Heart left ventricle (tissue), 16 donors: Measurements from ENCODE around the gene MAST4. TPM values are rescaled to one million over a fixed set of nuclear protein-coding genes. Genes with fewer than 3 reads are reported as not detected.

Source experiments
- ATAC-seq, 4 donors: fragments of 200-7000 bp; cut with Tn5 transposase; one replicate each; pipeline ENCODE4 v1.9.1; 2020 to 2022; ENCODE audit warnings: moderate library complexity in 4 of 4, mild to moderate bottlenecking in 3 of 4, moderate number of reproducible peaks in 1 of 4
- DNase-seq, 5 donors: peaks; one replicate each; pipeline ENCODE4 v3.0.0-alpha.2; 2020
- H3K27ac ChIP-seq, 12 donors: fragments of 200-600 bp; sonication (generic) in 4 of 12; one replicate each; pipeline versions ENCODE4 v1.5.0 to v1.8.0; 2016 to 2022; ENCODE audit warnings: mild to moderate bottlenecking in 2 of 12
- H3K27me3 ChIP-seq, 9 donors: fragments of 200-600 bp; sonication (generic) in 2 of 9; one replicate each; pipeline versions ENCODE4 v1.5.1 to v1.8.0; 2016 to 2022; ENCODE audit warnings: mild to moderate bottlenecking in 3 of 9
- H3K36me3 ChIP-seq, 9 donors: fragments of 200-600 bp; sonication (generic) in 2 of 9; one replicate each; pipeline versions ENCODE4 v1.5.0 to v1.8.0; 2018 to 2022; ENCODE audit warnings: mild to moderate bottlenecking in 2 of 9
- H3K4me1 ChIP-seq, 12 donors: fragments of 200-600 bp; sonication (generic) in 4 of 12; one replicate each; pipeline versions ENCODE4 v1.5.0 to v1.8.0; 2016 to 2022; ENCODE audit warnings: mild to moderate bottlenecking in 3 of 12
- H3K4me3 ChIP-seq, 12 donors: fragments of 200-600 bp; sonication (generic) in 4 of 12; one replicate each; pipeline versions ENCODE4 v1.5.0 to v1.8.0; 2017 to 2022; ENCODE audit warnings: mild to moderate bottlenecking in 9 of 12, moderate library complexity in 4 of 12
- H3K9me3 ChIP-seq, 12 donors: fragments of 200-600 bp; sonication (generic) in 4 of 12; one replicate each; pipeline versions ENCODE4 v1.5.0 to v1.8.0; 2016 to 2022; ENCODE audit warnings: mild to moderate bottlenecking in 1 of 12
- POLR2A ChIP-seq, 2 donors: fragments of 450-650 bp; IDR thresholded peaks; one replicate each; pipeline ENCODE4 v1.6.1; 2017; ENCODE audit warnings: antibody characterized with exemption in 2 of 2, mild to moderate bottlenecking in 2 of 2, moderate library complexity in 2 of 2
- WGBS, 4 donors: extraction: QIAGEN DNeasy Blood & Tissue Kit in 2 of 4; methylation state at CpG; one replicate each; pipeline versions ENCODE4 v1.1.5 to v1.1.7; 2013 to 2018; 5-methylcytosine and 5-hydroxymethylcytosine counted together
- intact Hi-C, 10 donors: fragments of 100-400 bp; cut with DNase I; formaldehyde crosslinking; loops; one replicate each; pipeline versions ENCODE4 v1.11.1 to v1.14.2; 2022
- polyA plus RNA-seq, 2 donors: library from polyadenylated mRNA; stranded (reverse); fragments of 200-250 nt; gene quantifications; one replicate each; pipeline ENCODE4 v1.2.3, GENCODE V29; 2013
- total RNA-seq, 9 donors: library from RNA; depleted of rRNA in 2 of 9; stranded (reverse); fragments of >200 nt in 2 of 9; fragmentation: NEBNext Ultra II Directional in 3 of 9; extraction: Animal tissue kit (Norgen Biotek cat#: 25700) in 3 of 9; gene quantifications; one replicate each; pipeline versions ENCODE4 v1.1.0 to v1.2.4, GENCODE V29; 2016 to 2023
- TF ChIP-seq, protein P1 (sequence below), 12 donors: fragments of 200-600 bp; sonication (generic) in 4 of 12; IDR thresholded peaks; one replicate each; pipeline versions ENCODE4 v1.5.0 to v1.8.0; 2018 to 2022; ENCODE audit warnings: antibody characterized with exemption in 12 of 12, mild to moderate bottlenecking in 5 of 12
- donor health status: ischemic (EF 13 %, LVEDD 7.1; RV severe dilation, severe dysfunction).
- donor health status: healthy with polysubstance abuse.
- donor health status: DM: no; HTN: yes; CAD: no.
- donor health status: DM: no; HTN: no; CAD: no.
- donor health status: ischemic (EF 25% LVEDD 6.9; RV normal size, moderate dysfunction).
- donor health status: ischemic (EF 25% LVEDD 5.7; RV mildly dilated, moderate dysfunction).
- donor health status: healthy.
- donor health status: DM: yes; HTN: yes; CAD: no.
- donor health status: ischemic (EF 35%, LVEDD 5.7; RV mildly dilated, moderate dysfunction).
- donor health status: nonischemic (EF 11% LVEDD 7.7; RV severe dilation, severe dysfunction).
- donor health status: DM: yes; HTN: yes; CAD: no.
- donor health status: PGD.
- donor health status: ischemic (EF 29% LVEDD 5.4; RV normal size, mild dysfunction).
- donor health status: nonischemic (EF 23%, LVEDD 6.1; RV moderate dilation, normal function).

MAST4 gene
- total and polyA plus RNA-seq, 11 donors, result 26.8 to 96.2 (median 68.1) TPM

DNA sequence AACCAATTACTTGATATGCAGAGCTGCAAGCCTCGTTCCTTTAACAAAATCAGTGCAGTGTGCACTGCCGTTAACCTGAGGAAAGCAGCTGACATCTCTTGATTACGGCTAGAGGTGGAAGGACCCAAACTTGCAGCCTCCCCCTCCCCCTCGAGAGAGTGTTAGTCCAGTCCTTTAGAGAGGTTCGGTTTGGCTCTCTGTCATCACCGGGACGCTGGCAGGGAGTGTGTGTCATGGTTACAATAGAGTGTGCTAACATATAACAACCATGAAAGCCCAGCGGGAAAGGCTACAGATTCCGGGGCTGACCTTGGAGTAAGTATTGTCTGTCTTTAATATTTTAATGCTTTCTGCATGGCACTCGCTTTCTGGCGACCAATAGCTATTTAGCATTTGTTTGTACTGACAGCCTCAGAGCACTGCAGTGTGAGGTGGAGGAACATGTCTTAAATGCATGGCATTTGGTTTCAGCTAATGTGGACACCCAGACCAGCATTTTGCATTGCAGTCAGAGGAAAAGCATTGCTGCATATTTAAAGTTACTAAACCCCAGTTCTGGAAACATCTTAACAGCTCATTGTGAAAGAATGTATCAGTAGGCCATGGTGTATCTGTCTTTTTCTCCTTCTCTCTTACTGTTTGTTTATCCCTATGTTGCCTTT is 362.9 kb downstream of the MAST4 start:
- DNase-seq, result peak in 4 of 5 donors; percentile 31 to 64 (median 38)
- no peaks in the 10 kb centered on the region for H3K27me3 ChIP-seq
- H3K27ac ChIP-seq, result peak overlapping the region; percentile 51 to 73 (median 66)
- no peaks in the 10 kb centered on the region for H3K9me3 ChIP-seq
- peak overlapping the region; percentile 4 to 65 (median 48) for H3K4me3 ChIP-seq
- no peaks in the 10 kb centered on the region for H3K36me3 ChIP-seq
- WGBS, 4 donors, result 23 to 33% (median 29%) methylated on average over 11 of the region's 11 CpGs
- intact Hi-C loops, result loop anchor here in 1 of 10 donors (10.0 kb wide), 1 partner anchor 144 kb away; no protein-coding TSS in a partner anchor
- peaks cover 0 to 50% (median 14%) of the 10 kb centered on the region in 12 donors for H3K4me1 ChIP-seq
- TF ChIP-seq, protein P1, sequence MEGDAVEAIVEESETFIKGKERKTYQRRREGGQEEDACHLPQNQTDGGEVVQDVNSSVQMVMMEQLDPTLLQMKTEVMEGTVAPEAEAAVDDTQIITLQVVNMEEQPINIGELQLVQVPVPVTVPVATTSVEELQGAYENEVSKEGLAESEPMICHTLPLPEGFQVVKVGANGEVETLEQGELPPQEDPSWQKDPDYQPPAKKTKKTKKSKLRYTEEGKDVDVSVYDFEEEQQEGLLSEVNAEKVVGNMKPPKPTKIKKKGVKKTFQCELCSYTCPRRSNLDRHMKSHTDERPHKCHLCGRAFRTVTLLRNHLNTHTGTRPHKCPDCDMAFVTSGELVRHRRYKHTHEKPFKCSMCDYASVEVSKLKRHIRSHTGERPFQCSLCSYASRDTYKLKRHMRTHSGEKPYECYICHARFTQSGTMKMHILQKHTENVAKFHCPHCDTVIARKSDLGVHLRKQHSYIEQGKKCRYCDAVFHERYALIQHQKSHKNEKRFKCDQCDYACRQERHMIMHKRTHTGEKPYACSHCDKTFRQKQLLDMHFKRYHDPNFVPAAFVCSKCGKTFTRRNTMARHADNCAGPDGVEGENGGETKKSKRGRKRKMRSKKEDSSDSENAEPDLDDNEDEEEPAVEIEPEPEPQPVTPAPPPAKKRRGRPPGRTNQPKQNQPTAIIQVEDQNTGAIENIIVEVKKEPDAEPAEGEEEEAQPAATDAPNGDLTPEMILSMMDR (IDR thresholded peaks at IDR 0.05), result no peak
- TF ChIP-seq POLR2A (IDR thresholded peaks at IDR 0.05), result no peak
- ATAC-seq, result peak; percentile 63 to 75 (median 67)

DNA sequence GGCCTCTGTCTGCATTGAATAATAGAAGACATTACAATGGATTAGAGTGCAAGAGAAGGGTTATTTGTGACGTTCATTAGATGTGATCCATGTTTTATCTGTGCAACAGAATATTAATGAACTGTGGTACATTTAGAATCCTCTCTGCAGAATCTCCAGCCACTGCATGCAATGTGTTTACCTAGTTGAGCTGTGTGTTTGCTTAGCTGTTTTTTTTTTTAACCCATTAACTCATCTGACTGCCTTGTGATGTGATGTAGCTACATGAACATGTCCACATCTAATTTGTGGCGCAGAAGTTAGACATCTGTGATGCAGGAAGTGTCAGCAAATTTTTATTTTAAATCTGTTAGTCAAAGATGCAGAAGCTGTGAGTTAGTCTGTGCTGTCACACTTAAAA is 363.5 kb downstream of the MAST4 start:
- H3K9me3 ChIP-seq, result no peaks in the 10 kb centered on the region
- 26 to 47% (median 35%) methylated on average over 2 of the region's 2 CpGs for WGBS, 4 donors
- DNase-seq (no peak), ATAC-seq (peak in 1 of 4 donors; percentile 9)
- H3K27ac ChIP-seq, result peak overlapping the region; percentile 51 to 73 (median 66)
- no peak for TF ChIP-seq POLR2A (IDR thresholded peaks at IDR 0.05)
- TF ChIP-seq, protein P1 (IDR thresholded peaks at IDR 0.05), result no peak
- no peaks in the 10 kb centered on the region for H3K27me3 ChIP-seq
- intact Hi-C loops, result loop anchor here in 4 of 10 donors (10.0 kb wide), 3 partner anchors 125 to 145 kb away; no protein-coding TSS in a partner anchor
- peak overlapping the region in 11 of 12 donors; percentile 19 to 65 (median 48) for H3K4me3 ChIP-seq
- peaks cover 0 to 53% (median 14%) of the 10 kb centered on the region in 12 donors for H3K4me1 ChIP-seq
- no peaks in the 10 kb centered on the region for H3K36me3 ChIP-seq

DNA sequence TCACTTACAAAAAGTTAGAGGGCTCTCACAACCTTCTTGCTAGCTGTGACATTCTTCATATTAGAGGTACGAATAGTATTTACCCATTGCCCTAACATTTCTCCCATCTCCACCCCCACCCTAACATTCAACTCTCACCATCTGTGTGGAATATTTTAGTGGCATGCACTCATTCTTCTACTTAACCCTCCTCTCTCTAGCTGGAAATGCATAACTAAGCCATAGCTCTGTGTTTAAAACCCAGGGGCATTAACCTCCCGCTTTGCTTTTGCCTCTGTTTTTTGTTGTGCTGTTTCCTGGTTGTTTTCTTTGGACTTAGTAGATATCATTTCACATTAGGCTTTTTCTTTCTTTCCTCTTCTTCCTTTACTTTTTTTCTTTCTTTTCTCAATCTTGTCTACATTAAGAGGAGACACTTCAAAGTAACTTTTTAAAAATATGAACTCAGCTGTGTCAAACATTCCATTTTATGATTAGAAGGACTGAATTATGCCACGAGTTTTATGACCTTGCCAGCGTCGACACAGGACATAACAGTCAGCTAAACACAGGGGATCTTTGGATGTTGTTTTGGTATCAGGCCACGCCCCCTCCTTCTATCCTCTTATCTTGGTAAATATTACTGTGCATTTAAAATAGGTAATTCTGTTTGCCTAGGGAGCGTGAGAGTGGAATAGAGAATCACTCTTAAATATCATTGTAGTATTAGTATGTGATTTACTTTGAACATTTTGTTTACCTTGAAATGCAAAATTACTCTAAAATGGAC is 364.4 kb downstream of the MAST4 start:
- Histone ChIP-seq H3K4me1 (peaks cover 0 to 53% (median 14%) of the 10 kb centered on the region in 12 donors), H3K9me3 (no peaks in the 10 kb centered on the region), H3K36me3 (no peaks in the 10 kb centered on the region), H3K27ac (peak overlapping the region; percentile 51 to 73 (median 66)), H3K4me3 (peak overlapping the region in 10 of 12 donors; percentile 19 to 65 (median 50)), H3K27me3 (no peaks in the 10 kb centered on the region)
- DNase-seq, result peak in 1 of 5 donors; percentile 32
- 28 to 33% (median 31%) methylated on average over 7 of the region's 7 CpGs for WGBS, 4 donors
- ATAC-seq, result peak in 1 of 4 donors; percentile 43
- no peak for TF ChIP-seq POLR2A (IDR thresholded peaks at IDR 0.05)
- intact Hi-C loops, result loop anchor here in 3 of 10 donors (10.0 kb wide), 3 partner anchors 126 to 146 kb away; no protein-coding TSS in a partner anchor

- 13 to 40% (median 30%) methylated on average over 1 of the region's 1 CpG for WGBS, 4 donors
- DNase-seq (peak in 3 of 5 donors; percentile 31 to 51 (median 34)), ATAC-seq (peak; percentile 50 to 84 (median 64))
- Histone ChIP-seq H3K9me3 (no peaks in the 10 kb centered on the region), H3K4me3 (no peak overlapping the region), H3K36me3 (no peaks in the 10 kb centered on the region), H3K4me1 (peaks cover 0 to 64% (median 17%) of the 10 kb centered on the region in 12 donors), H3K27ac (peak overlapping the region in 9 of 12 donors; percentile 24 to 69 (median 46)), H3K27me3 (no peaks in the 10 kb centered on the region)
- TF ChIP-seq POLR2A (IDR thresholded peaks at IDR 0.05), result no peak
- TF ChIP-seq, protein P1 (IDR thresholded peaks at IDR 0.05), result no peak
- intact Hi-C loops, result loop anchor here in 3 of 10 donors (10.0 kb wide), 3 partner anchors 129 to 149 kb away; no protein-coding TSS in a partner anchor
These were observed 367.4 kb downstream of the MAST4 start for GRCh38 chr5:66963559-66963971.
